ENCODE results near the gene NLRP6.

DNA sequence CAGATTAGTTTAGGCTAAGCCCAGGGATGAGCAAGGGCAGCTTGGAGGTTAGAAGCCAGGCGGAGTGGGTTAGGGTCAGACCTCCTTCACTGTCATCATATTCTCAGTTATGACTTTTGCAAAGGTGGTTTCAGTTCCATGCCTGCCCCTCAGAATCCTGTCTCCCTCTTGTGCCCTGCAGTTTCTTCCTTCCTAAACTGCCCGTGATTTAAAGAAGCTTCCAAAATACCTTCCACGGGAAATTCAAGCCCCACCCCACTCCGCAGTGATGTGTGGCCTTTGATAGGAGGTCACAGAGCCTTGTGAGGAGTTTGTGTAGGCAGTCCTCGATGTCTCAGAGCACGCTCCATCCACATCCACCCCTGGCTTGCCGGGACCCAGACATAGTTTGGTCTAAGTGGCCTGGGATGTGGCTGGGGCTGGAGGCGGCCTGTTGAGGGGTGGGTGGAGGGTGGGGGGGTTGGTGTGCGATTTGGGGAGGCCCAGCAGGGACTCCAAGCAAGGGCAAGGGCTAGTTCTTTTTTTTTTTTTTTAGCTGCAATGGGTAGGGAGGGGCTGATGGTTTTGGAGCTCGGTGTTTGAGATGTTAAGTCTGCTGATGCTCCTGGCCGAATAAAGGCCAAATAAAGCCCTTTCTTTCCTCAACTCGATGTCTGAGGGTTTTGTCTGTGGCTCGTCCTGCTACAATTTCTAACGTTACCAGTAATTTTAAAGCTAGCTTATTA lies 34.0 kb downstream of the NLRP6 start:
- TF ChIP-seq, protein P1, sequence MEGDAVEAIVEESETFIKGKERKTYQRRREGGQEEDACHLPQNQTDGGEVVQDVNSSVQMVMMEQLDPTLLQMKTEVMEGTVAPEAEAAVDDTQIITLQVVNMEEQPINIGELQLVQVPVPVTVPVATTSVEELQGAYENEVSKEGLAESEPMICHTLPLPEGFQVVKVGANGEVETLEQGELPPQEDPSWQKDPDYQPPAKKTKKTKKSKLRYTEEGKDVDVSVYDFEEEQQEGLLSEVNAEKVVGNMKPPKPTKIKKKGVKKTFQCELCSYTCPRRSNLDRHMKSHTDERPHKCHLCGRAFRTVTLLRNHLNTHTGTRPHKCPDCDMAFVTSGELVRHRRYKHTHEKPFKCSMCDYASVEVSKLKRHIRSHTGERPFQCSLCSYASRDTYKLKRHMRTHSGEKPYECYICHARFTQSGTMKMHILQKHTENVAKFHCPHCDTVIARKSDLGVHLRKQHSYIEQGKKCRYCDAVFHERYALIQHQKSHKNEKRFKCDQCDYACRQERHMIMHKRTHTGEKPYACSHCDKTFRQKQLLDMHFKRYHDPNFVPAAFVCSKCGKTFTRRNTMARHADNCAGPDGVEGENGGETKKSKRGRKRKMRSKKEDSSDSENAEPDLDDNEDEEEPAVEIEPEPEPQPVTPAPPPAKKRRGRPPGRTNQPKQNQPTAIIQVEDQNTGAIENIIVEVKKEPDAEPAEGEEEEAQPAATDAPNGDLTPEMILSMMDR (conservative IDR thresholded peaks at IDR 0.05; ENCODE audit: low read depth, low read length) = no peak
- no peak for TF ChIP-seq EZH2 (IDR thresholded peaks at IDR 0.05; ENCODE audit: borderline replicate concordance, low read depth, low read length, poor library complexity, severe bottlenecking)

Measured in A673 (cell line).